Left renal pelvis (tissue), 4 donors: Measurements from ENCODE around the gene CMPK2. TPM values are rescaled to one million over a fixed set of nuclear protein-coding genes. Genes with fewer than 3 reads are reported as not detected.
"Not testable (repeated sequence)": the region's sequence is repeated elsewhere in the genome, so short reads cannot be mapped to it uniquely, and the experiment has no call there.

Source experiments
- DNase-seq, 4 donors: peaks; one replicate each; pipeline ENCODE4 v3.0.0-alpha.2; 2013; ENCODE audit warnings: low read depth in 4 of 4, low spot score in 3 of 4
- polyA plus RNA-seq, 4 donors: library from polyadenylated mRNA; unstranded; fragments of 120-200 nt; gene quantifications; one replicate each; pipeline ENCODE4 v1.2.1, GENCODE V29; 2013; ENCODE audit not compliant: insufficient read length in 4 of 4

The CMPK2 gene, protein sequence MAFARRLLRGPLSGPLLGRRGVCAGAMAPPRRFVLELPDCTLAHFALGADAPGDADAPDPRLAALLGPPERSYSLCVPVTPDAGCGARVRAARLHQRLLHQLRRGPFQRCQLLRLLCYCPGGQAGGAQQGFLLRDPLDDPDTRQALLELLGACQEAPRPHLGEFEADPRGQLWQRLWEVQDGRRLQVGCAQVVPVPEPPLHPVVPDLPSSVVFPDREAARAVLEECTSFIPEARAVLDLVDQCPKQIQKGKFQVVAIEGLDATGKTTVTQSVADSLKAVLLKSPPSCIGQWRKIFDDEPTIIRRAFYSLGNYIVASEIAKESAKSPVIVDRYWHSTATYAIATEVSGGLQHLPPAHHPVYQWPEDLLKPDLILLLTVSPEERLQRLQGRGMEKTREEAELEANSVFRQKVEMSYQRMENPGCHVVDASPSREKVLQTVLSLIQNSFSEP
- 1 to 10 TPM; 3.3 to 6.9 (median 4.7) TPM for polyA plus RNA-seq

- peak in 1 of 4 donors; percentile 41 for DNase-seq
These were observed at the start of gene CMPK2 for GRCh38 chr2:6865346-6866274. Gene CMPK2 (minus strand): TSS chr2:6865907. CDS start chr2:6865696, 211 bp downstream.

DNA sequence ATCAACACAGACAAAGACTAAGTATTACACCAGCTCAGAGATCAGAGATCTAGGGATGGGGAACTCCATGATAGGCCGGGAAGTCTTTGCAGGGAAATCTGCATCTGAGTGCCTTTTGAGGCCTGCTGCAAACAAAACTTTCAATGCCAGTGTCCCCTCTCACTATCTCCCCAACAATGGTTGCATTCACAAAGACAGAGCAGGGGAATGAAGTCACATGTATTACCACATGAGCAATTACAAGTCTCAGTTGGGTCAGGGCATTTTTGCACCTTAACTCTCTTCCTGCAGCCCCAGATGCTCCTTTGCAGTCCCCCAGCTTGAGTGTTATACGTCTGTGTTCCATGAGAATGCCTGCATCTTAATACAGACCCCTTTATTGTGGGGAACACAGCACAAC is 49.7 kb upstream of the CMPK2 start:
- DNase-seq: no peak

GRCh38 chr2:6914828-6915227 is 49.1 kb upstream of the CMPK2 start:
- DNase-seq: no peak

- DNase-seq: no peak
These were observed 47.9 kb upstream of the CMPK2 start for GRCh38 chr2:6913415-6914157.

- no peak for DNase-seq
These were observed 46.0 kb upstream of the CMPK2 start for GRCh38 chr2:6911721-6912120.

- DNase-seq: no peak
These were observed 44.0 kb upstream of the CMPK2 start for GRCh38 chr2:6909431-6910385.

DNA sequence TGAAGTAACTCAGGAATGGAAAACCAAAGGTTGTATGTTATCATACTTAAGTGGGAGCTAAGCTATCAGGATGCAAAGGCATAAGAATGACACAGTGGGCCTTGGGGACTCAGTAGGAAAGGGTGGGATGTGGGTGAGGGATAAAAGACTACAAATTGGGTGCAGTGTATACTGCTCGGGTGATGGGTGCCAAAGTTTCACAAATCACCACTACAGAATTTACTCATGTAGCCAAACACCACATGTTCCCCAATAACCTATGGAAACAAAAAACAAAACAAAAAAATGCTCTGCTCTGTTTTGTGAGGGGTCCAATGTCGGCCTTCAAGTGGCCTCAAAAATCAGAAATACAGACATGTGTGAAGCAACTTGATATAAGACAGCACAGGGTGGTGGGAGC is 42.6 kb upstream of the CMPK2 start:
- no peak for DNase-seq

GRCh38 chr2:6906165-6906741 is 40.5 kb upstream of the CMPK2 start:
- no peak for DNase-seq

DNA sequence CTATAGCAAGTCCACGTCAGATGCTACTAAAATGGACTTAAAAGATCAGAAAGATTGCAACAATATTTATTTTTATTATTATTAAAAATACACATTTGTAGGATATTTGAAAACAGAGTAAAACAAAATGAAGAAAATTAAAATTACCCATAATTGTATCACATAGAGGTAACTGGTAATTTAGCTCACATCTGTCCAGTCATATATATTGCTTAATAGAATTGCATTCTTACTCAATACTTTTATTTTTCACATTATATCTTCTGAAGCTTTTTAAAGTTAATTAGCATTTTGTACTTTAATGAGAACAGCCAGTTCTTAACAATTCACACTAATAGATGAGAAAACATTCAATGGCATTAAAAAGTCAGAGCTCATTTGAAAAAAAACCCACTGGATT is 40.0 kb upstream of the CMPK2 start:
- no peak for DNase-seq

DNA sequence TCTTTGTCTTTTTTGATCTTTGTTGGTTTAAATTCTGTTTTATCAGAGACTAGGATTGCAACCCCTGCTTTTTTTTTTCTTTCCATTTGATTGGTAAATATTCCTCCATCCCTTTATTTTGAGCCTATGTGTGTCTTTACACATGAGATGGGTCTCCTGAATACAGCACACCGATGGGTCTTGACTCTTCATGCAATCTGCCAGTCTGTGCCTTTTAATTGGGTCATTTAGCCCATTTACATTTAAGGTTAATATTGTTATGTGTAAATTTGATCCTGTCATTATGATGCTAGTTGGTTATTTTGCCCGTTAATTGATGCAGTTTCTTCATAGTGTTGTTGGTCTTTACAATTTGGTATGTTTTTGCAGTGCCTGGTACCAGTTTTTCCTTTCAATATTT is 36.9 kb upstream of the CMPK2 start:
- not testable (repeated sequence) for DNase-seq

DNA sequence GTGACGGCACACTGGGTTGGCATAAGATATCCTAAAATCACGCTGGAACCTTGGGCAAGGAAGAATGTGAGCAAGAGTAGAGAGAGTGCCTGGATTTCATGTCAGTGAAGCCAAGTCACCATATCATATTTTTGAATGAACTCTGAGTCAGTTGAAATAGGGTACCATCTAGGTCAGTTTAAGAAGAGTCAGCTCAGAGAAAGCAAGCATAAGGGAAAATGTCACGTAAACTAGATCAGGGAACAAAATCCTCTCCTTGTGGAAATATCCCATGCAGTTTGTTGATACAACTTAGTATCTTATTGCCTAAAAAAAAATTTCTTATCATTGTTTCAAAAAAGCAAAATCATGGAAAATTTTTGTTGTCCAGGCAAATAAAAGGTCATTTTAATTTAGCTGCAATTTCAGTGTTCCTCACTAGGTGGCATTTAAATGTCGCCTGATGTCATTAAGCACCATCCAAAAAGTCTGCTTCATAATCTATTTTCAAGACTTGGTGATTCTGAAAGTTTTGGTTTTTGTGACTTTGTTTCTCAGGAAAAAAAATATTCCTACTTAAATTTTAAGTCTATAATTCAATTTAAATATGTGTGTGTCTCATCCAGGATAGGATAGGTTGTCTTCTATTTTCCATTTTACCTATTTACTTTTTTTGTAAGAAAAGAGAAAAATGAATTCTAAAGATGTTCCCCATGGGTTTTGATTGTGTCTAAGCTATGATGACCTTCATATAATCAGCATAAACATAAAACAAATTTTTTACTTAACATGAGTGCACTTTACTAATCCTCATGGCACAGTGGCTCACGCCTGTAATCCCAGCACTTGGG is 31.4 kb upstream of the CMPK2 start:
- DNase-seq: no peak

DNA sequence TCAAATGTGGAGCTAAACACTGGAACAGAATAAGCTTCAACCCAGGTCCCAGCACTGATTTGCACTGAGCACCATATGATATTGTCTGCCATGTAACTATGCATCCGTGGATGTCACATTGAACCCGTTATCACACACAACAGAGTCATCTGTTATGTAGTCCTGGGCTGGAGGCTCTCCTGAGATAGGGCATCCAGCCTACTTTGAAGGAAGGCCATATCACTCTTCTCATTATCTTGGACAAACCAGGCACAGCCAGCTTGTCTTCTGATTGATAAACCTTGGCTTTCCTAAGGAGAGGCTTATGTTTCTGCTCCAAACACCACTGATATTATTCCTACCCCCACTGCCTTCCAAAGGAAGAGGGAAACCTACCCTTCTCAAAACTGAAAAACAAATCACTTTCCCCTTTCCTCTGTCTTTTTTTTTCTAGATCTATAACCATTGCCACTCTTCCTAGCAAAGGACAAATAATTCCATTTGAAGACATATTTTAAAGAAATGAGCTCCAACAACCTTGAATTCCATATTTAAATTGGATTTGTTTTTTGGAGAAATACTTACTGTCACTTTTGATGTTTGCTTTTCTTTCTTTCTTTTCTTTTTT is 28.3 kb upstream of the CMPK2 start:
- DNase-seq: no peak

DNA sequence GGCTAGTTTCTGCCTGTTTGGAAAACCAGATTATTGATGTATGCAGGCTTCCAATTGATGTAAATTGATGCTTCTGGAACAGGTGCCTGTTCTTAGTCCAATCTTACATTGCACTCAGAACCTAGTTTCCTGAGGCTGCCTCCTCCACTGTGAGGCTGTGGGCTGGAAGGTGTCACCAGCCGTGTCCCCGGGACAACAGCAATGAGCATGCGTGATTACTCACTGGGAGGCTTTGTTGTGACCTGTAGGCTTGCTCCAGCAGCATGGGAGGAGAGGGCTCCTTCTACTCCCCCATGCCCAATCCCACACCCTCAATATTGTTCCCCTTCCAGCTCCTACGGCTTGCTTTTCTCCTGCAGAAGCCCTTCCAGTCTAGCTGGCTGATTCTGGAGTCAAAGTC is 23.0 kb upstream of the CMPK2 start:
- no peak for DNase-seq

GRCh38 chr2:6887751-6888192 is 22.1 kb upstream of the CMPK2 start:
- DNase-seq: no peak

- no peak for DNase-seq
These were observed 20.3 kb upstream of the CMPK2 start for GRCh38 chr2:6885968-6886367.

DNA sequence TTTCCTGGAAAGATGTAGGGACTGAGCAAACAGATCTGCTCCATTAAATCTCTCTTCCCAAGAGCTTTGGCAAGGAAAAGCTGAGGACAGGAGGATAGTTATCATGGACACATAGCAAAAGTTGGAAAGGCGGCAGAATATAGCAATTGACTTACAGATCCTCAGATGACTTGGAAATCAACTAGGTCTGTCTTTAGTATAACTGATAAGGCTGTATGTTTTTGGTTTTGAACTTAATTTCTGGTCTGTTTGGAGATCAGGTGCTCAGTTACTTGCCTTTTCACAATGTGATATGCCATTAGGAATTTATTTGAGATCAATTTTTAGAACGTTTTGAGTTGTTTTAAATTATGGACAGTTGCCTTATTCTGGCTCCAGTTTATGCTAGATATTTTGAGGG is 19.8 kb upstream of the CMPK2 start:
- DNase-seq: no peak

DNA sequence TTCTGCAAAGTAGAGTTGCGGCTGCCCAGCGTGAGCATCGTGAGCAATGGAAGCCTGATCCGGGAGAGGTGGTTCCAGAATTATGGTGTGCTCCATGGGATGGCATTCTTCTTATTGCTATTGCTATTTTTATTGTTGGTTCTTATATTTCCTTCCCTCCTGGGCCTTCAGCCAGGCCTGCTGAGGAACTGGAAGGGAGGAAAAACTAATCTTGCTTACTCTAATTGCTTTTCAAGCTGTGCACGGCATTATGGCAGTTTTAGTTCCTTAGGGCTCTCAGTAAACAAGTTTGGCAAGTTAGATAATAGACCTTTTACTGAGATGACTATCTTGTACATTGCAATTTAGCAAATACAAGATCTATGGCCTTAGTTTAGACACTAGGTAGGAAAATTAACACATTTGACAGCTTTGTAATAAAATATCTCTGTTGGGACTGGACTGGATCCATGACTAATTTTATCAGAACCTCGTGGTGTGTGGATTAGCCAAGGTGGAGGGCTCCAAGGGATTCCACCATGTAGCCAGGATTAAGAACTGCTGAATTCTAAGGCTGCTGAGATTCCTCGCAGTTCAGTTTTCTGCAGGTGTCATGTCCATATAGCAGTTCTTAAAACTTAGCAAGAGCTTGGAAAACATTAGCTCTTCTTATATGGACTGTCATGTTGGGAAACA is 17.9 kb upstream of the CMPK2 start:
- peak in 1 of 4 donors; percentile 20 for DNase-seq
